Breast epithelium (tissue), 3 donors: ENCODE results near the gene CARD14.

Source experiments
- POLR2A ChIP-seq: fragments of 450-650 bp; IDR thresholded peaks from one replicate; pipeline ENCODE4 v1.6.1; 2016; ENCODE audit warnings: antibody characterized with exemption, mild to moderate bottlenecking, moderate library complexity
- POLR2AphosphoS5 ChIP-seq, 3 donors: sonication (generic); formaldehyde crosslinking; IDR thresholded peaks; one replicate each; pipeline ENCODE4 v1.6.1; 2017; ENCODE audit warnings: antibody characterized with exemption in 3 of 3
- TF ChIP-seq, protein P1 (sequence below), 3 donors: fragments of 450-650 bp; IDR thresholded peaks; one replicate each; pipeline ENCODE4 v1.5.1; 2016 to 2017; ENCODE audit warnings: antibody characterized with exemption in 3 of 3, mild to moderate bottlenecking in 3 of 3, moderate library complexity in 3 of 3

DNA sequence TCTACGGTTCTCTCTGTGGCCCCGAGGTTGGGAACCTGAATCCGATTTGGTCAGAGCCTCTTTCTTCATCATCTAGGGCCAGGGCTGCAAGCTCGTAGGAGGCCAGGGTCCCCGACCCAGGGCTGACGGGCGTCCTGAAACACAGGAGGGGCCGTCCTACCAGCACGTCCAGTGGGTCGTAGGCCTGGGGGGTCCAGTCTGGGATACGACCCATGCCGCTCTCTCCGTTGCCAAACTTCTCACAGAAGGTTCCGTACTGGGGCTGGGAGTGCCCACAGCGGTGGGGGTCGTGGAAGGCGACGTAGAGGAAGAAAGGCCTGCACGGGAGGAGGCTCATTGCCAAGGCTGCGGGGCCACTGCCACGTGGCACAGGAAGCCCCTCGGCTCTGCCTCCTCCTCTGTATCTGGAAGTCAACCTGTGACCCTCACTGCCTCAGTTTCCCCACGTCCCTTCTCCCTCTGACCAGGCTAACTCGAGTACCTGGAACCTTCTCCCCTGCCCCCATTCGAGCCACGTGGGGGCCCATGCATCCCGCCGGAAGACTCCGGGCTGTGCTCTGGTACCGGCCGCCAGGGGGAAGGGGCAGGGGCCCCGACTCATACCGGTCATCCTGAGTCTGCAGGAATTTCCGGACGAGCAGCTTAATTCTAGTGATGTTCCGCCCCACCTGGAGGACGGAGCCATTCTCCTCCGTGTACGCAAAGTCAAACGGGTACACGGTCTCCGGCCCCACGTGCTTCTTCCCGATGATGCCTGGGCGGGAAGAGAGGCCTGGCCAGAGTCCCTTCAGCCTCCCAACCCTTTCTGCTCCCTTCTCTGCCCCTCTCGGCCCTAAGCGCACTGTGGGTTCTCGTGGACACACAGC lies 44.4 kb downstream of the CARD14 start:
- TF ChIP-seq POLR2A (no peak), POLR2AphosphoS5 (IDR thresholded peaks at IDR 0.05) (no peak)
- TF ChIP-seq, protein P1, sequence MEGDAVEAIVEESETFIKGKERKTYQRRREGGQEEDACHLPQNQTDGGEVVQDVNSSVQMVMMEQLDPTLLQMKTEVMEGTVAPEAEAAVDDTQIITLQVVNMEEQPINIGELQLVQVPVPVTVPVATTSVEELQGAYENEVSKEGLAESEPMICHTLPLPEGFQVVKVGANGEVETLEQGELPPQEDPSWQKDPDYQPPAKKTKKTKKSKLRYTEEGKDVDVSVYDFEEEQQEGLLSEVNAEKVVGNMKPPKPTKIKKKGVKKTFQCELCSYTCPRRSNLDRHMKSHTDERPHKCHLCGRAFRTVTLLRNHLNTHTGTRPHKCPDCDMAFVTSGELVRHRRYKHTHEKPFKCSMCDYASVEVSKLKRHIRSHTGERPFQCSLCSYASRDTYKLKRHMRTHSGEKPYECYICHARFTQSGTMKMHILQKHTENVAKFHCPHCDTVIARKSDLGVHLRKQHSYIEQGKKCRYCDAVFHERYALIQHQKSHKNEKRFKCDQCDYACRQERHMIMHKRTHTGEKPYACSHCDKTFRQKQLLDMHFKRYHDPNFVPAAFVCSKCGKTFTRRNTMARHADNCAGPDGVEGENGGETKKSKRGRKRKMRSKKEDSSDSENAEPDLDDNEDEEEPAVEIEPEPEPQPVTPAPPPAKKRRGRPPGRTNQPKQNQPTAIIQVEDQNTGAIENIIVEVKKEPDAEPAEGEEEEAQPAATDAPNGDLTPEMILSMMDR (IDR thresholded peaks at IDR 0.05) = no peak
